Esophagus (tissue), 2 donors: Measurements from ENCODE around the gene MSANTD4. TPM values are rescaled to one million over a fixed set of nuclear protein-coding genes. Genes with fewer than 3 reads are reported as not detected.

Experiments used
- H3K27ac ChIP-seq, 2 donors: one replicate each; pipeline ENCODE4 v1.5.1; 2013; ENCODE audit warnings: low read depth in 2 of 2, mild to moderate bottlenecking in 2 of 2, inconsistent platforms in 1 of 2, low read length in 1 of 2, moderate library complexity in 1 of 2
- H3K27me3 ChIP-seq, 2 donors: one replicate each; pipeline ENCODE4 v1.6.1; 2013; ENCODE audit warnings: low read length in 2 of 2, control low read depth in 1 of 2, mild to moderate bottlenecking in 1 of 2; ENCODE audit not compliant: insufficient read depth in 2 of 2, control insufficient read depth in 1 of 2
- H3K36me3 ChIP-seq, 2 donors: one replicate each; pipeline ENCODE4 v1.6.1; 2013; ENCODE audit warnings: low read length in 1 of 2; ENCODE audit not compliant: control insufficient read depth in 2 of 2, insufficient read depth in 2 of 2
- H3K4me1 ChIP-seq, 2 donors: one replicate each; pipeline ENCODE4 v1.6.1; 2013; ENCODE audit warnings: low read length in 1 of 2; ENCODE audit not compliant: control insufficient read depth in 2 of 2, insufficient read depth in 2 of 2
- H3K4me3 ChIP-seq, 2 donors: one replicate each; pipeline ENCODE4 v1.5.1; 2013; ENCODE audit warnings: low read length in 2 of 2, mild to moderate bottlenecking in 2 of 2, low read depth in 1 of 2, moderate library complexity in 1 of 2
- H3K9me3 ChIP-seq, 2 donors: one replicate each; pipeline ENCODE4 v1.6.1; 2013; ENCODE audit warnings: mild to moderate bottlenecking in 2 of 2, low read depth in 1 of 2, low read length in 1 of 2, moderate library complexity in 1 of 2; ENCODE audit not compliant: control insufficient read depth in 2 of 2, insufficient read depth in 1 of 2
- WGBS, 2 donors: extraction: QIAGEN DNeasy Blood & Tissue Kit; methylation state at CpG; one replicate each; pipeline ENCODE4 v1.1.7; 2013; 5-methylcytosine and 5-hydroxymethylcytosine counted together
- polyA plus RNA-seq, 2 donors: library from polyadenylated mRNA; stranded (reverse); fragments of 200-250 nt; gene quantifications; one replicate each; pipeline ENCODE4 v1.2.3, GENCODE V29; 2013
- donor health status: healthy with polysubstance abuse.
- donor health status: Bipolar disorder and iron deficiency.

The MSANTD4 gene
- polyA plus RNA-seq, 2 donors: 2.4 to 2.7 TPM

DNA sequence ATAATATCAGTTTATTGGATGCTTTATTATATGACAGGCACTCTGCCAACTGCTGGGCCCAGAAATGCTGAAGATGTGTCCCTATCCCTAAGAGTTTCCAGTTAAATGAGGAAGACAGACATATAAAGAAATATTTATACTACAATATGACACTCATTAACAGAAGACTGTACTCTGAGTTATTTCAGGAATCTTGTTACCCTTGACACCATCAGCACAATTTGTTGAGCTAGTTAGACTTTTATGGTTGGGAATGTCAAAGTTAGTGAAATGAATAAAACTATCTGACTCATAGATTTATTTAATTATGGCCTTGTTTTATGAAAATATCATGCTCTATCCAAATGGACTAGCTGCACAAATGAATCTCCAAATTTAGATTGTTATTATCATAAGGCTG, 25.6 kb upstream of the MSANTD4 start:
- Histone ChIP-seq H3K4me1 (no peaks in the 10 kb centered on the region), H3K27me3 (no peaks in the 10 kb centered on the region), H3K27ac (no peak overlapping the region), H3K36me3 (no peaks in the 10 kb centered on the region), H3K9me3 (no peaks in the 10 kb centered on the region), H3K4me3 (no peak overlapping the region)

DNA sequence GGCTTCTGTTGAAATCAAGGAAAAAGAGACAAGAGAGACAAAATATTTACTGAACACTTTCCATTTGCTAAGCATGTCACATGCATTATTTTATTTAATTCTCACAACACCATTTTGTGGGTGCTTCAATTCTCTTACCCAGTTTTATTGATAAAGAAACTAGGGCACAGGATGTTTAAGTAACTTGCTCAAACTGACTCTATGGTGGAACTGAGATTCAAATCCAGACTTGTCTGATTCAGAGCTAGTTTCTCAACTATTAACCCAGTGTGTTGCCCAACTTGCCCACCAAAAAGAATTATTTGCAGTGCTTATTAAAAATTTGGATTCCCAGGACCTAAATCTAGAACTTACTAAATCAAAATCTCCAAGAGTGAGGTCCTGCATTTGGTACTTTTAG, 21.5 kb upstream of the MSANTD4 start:
- Histone ChIP-seq H3K4me1 (no peaks in the 10 kb centered on the region), H3K27me3 (no peaks in the 10 kb centered on the region), H3K27ac (no peak overlapping the region), H3K9me3 (no peaks in the 10 kb centered on the region), H3K36me3 (no peaks in the 10 kb centered on the region), H3K4me3 (no peak overlapping the region)

DNA sequence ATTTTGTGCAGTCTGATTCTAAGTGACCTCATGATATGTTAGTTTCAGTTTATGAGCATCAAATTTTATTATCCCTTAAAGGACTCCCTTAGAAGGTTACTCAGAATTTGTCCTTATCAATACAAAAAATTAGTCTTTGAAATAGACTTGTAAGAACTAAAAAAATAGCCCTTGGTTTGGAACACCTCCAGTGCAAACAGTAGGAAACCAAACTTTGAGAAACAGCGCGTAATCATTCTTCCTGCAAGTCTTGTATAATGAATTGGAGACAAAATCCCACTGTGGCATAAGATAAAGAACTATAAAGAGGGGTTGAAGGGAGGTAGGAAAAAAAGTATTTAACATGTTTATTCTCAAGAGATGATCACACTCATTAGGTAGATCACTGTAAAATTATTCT, 10.8 kb upstream of the MSANTD4 start:
- Histone ChIP-seq H3K27ac (no peak overlapping the region), H3K4me3 (no peak overlapping the region), H3K4me1 (no peaks in the 10 kb centered on the region), H3K9me3 (no peaks in the 10 kb centered on the region), H3K27me3 (no peaks in the 10 kb centered on the region), H3K36me3 (no peaks in the 10 kb centered on the region)
- WGBS, 2 donors: 68 to 69% methylated on average over 2 of the region's 2 CpGs

DNA sequence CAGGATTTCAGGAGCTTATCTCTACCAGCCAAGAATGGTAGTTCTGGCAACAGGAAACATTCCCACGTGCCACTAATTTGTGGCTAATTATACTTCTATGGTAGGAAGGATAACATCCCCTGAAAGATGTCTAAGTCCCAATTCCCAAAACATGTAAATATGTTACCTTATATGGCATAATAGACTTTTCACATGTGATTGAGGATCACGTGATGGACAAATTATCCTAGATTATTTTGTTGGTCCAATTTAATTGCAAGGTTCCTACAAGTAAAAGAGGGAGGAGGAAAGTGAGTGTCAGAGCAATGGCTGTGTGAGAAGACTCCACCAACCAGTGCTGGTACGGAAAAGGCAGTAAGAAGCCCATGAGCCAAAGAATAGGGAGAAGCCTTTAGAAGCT, 9.9 kb upstream of the MSANTD4 start:
- Histone ChIP-seq H3K27me3 (no peaks in the 10 kb centered on the region), H3K27ac (no peak overlapping the region), H3K9me3 (no peaks in the 10 kb centered on the region)

DNA sequence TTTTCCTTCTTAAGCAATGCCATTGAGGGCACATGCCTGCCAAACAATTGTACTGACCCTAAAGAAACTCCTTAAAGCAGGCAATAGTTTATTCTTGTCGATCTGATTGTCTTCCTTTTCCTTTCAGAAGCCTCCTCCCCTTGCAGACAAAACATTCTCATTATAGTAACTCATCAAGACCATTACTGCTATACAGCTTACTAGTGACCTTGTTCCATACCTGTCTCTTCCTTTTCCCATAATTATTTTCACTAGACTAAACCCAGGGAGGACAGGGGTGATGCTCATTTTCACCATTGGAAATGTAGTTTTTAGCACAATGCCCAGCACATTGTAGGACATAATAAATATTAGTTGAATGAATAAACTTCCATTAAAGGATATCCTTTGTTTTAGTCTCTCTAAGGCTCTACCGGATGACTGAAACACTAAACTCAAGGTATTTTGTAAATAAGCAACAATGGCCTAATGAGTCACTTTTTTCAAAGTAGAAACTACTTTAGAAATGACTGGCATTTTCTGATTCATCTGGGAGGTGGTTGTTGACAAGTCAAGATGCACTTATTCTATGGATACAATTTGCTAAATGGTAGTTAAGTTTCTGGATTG, 9.3 kb upstream of the MSANTD4 start:
- H3K4me1 ChIP-seq: no peaks in the 10 kb centered on the region
- no peaks in the 10 kb centered on the region for H3K27me3 ChIP-seq
- H3K9me3 ChIP-seq: no peaks in the 10 kb centered on the region
- H3K27ac ChIP-seq: no peak overlapping the region
- H3K36me3 ChIP-seq: no peaks in the 10 kb centered on the region
- WGBS, 2 donors: 36 to 38% methylated on average over 2 of the region's 2 CpGs
- H3K4me3 ChIP-seq: no peak overlapping the region

More for the DNA sequence above, 9.9 kb upstream of the MSANTD4 start:
- WGBS, 2 donors: 80 to 82% methylated on average over 3 of the region's 3 CpGs
- no peaks in the 10 kb centered on the region for H3K4me1 ChIP-seq
- H3K4me3 ChIP-seq: no peak overlapping the region
- no peaks in the 10 kb centered on the region for H3K36me3 ChIP-seq

DNA sequence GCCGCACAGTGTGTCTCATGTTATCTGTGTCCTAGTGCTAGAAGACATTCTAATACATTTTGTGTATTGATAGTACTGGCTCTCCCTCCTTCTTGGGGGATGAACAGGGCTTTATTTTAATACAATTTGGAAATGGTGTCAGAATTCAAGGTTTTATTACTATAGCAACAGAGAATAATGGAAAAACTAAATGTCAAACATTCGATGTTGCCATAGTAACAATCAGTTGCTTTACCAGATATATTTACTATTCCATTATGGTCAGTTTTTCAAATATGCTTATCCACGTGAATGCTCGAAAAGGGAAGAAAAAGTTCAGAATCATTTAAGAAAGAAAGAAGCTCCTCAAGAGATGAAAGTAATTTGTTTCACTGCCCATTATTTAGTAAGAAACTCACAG, 8.6 kb upstream of the MSANTD4 start:
- 42 to 64% methylated on average over 4 of the region's 4 CpGs for WGBS, 2 donors
- Histone ChIP-seq H3K4me3 (no peak overlapping the region), H3K4me1 (no peaks in the 10 kb centered on the region), H3K27me3 (no peaks in the 10 kb centered on the region), H3K36me3 (no peaks in the 10 kb centered on the region), H3K9me3 (no peaks in the 10 kb centered on the region), H3K27ac (no peak overlapping the region)

DNA sequence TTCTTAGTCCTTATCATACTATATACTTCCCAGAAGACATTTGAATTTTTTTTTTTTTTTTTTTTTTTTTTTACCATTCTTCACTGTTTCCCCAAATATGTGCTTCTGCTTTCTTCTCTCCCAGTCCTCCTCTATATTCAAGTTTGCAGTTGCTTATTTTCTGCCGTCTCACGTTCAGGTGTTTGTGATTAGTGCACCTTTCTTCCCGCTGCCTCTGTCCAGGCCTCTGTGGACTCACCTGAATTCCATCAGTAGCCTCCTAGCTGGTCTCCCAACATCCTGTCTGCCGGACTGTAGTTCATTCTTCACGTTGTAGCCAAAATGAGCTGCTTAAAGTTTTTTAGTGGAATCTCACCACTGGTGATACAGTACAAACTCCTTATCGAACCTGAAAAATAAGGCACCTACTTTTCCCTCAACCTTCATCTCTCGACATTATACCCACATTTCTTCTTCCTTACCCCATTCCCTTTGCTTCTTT, 795 bp upstream of the MSANTD4 start:
- Histone ChIP-seq H3K9me3 (peaks cover 0 to 2% of the 10 kb centered on the region in 2 donors), H3K4me3 (peak overlapping the region; percentile 67 to 79), H3K27ac (peak overlapping the region in 1 of 2 donors; percentile 73), H3K36me3 (no peaks in the 10 kb centered on the region), H3K4me1 (no peaks in the 10 kb centered on the region), H3K27me3 (no peaks in the 10 kb centered on the region)
- WGBS, 2 donors: 92% methylated on average over 7 of the region's 7 CpGs

DNA sequence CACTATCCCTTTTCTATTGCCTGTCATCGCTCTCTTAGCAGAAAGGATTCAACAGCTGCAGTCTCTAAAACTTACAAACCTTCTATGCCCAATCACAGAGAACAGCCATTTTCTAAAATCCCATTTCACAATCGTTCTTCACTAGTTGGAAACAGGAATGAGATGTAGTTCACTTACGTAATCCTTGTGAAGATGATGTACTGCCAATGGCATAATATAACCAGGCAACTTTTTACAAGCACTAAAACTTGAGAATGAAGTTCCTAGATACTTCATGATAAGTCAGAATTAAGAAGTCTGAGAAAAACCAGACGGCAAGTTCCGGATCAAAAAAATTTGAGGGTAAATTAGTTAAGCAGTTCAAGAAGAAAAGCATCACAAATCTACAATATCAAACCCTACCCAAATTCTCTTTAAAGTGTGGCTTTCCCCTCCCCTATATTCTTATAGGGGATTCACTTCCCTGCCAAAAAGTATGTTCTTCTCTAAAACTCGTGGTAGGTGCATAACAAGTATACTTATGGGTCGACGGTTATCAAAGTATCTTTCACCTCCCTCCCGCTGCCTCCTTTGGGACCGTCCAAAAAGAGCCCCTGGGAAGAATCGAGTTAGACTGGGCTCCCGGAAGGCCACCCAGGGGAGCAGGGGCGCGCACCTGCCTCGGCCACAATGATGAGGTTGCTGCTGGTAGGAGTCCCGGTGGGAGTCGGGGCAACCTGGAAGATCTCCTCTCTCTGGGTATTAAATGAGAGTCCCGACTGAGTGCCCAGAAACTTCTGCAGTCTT, 666 bp downstream of the MSANTD4 start:
- WGBS, 2 donors: 20% methylated on average over 18 of the region's 18 CpGs
- Histone ChIP-seq H3K27me3 (no peaks in the 10 kb centered on the region), H3K27ac (peak overlapping the region; percentile 3 to 76), H3K36me3 (no peaks in the 10 kb centered on the region), H3K9me3 (peaks cover 0 to 2% of the 10 kb centered on the region in 2 donors), H3K4me3 (peak overlapping the region; percentile 67 to 79), H3K4me1 (no peaks in the 10 kb centered on the region)

DNA sequence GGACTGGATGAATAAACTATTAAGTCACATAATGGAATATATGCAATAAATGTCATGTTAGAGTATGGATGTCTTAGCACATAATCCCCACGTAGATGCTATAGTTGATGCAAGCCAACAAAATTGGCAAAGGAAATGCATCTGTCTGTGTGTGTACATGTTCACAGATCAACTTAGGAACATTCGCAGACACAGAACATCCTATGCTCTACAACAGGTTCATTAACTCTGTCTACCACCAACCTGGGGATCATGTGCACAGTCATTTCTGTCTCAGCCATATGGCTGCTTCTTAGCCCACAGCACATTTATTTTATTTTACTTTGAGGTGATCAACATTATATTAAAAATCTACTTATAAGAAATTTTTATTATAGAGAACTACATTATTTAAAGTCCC, 4.9 kb downstream of the MSANTD4 start:
- Histone ChIP-seq H3K4me1 (no peaks in the 10 kb centered on the region), H3K4me3 (no peak overlapping the region), H3K36me3 (no peaks in the 10 kb centered on the region), H3K27me3 (no peaks in the 10 kb centered on the region), H3K9me3 (no peaks in the 10 kb centered on the region), H3K27ac (no peak overlapping the region)
- 79 to 85% methylated on average over 2 of the region's 2 CpGs for WGBS, 2 donors

DNA sequence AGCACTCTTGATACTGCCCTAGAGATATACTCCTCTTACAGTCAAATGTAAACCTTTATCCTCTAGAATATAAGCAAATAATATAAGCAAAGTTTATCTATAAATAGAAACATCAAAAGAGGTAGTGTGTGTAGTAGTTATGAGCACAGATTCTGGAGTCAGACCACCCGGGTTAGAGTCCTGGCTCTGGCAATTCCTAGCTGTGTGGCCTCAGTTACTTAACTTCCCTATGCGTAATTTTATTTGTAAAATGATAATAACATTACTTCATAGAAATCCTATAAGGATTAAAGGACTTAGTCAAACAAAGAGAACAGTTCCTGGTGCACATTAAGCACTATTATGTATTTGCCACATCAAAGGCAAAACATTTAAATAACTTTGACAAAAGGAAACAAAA, 7.0 kb downstream of the MSANTD4 start:
- H3K36me3 ChIP-seq: peaks cover 0 to 3% of the 10 kb centered on the region in 2 donors
- no peaks in the 10 kb centered on the region for H3K27me3 ChIP-seq
- H3K4me3 ChIP-seq: no peak overlapping the region
- no peaks in the 10 kb centered on the region for H3K4me1 ChIP-seq
- WGBS, 2 donors: 58 to 61% methylated on average over 2 of the region's 2 CpGs
- H3K9me3 ChIP-seq: no peaks in the 10 kb centered on the region
- H3K27ac ChIP-seq: no peak overlapping the region
